Ovary (tissue), 3 donors: ENCODE results near the gene XPO6.

Experiments used
- CTCF ChIP-seq, 3 donors: fragments of 450-650 bp in 2 of 3; fragments of 200-600 bp in 1 of 3; IDR thresholded peaks; one replicate each; pipeline versions ENCODE4 v1.5.1 to v1.8.0; 2016 to 2022; ENCODE audit warnings: antibody characterized with exemption in 3 of 3, mild to moderate bottlenecking in 1 of 3
- EP300 ChIP-seq: sonication (generic); formaldehyde crosslinking; IDR thresholded peaks from one replicate; pipeline ENCODE4 v1.6.1; 2017; ENCODE audit warnings: antibody characterized with exemption
- POLR2A ChIP-seq: fragments of 450-650 bp; IDR thresholded peaks from one replicate; pipeline ENCODE4 v1.6.1; 2017; ENCODE audit warnings: antibody characterized with exemption, mild to moderate bottlenecking, moderate library complexity
- donor health status: DM: no; HTN: no; CAD: no.

DNA sequence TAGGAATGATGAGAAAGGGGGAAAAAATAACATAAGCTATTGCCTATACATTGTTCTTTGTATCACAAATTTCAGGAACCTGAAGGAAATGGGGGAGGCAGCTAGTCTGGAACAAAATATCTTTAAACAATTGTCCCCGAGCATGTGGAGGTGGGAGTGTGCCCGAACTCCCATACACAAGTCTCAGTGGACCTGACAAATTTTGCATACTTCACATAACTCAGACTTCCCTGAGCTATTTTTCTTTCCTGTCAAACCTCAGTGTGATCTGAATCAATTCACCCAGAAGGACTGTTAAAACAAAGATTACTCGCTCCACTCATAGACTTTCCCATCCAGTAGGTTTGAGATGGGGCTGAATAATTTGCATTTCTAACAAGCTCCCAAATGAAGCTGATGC is 1.6 kb upstream of the XPO6 start:
- TF ChIP-seq CTCF (IDR thresholded peaks at IDR 0.05): no peak
- no peak for TF ChIP-seq POLR2A
- TF ChIP-seq EP300: no peak
